ENCODE measurements around the gene SMAP2.

The SMAP2 gene

GRCh38 chr1:40407453-40407852 lies 33.9 kb downstream of the SMAP2 start:
- H3K4me3 ChIP-seq (replicated peaks in 1 of 2; ENCODE audit: low read depth in 2 of 2, low read length in 2 of 2): no peak overlapping the region
- no peak for TF ChIP-seq CTCF (IDR thresholded peaks at IDR 0.05; ENCODE audit: low read depth, low read length)
- no peak for DNase-seq (ENCODE audit: low read depth in 2 of 2)

DNA sequence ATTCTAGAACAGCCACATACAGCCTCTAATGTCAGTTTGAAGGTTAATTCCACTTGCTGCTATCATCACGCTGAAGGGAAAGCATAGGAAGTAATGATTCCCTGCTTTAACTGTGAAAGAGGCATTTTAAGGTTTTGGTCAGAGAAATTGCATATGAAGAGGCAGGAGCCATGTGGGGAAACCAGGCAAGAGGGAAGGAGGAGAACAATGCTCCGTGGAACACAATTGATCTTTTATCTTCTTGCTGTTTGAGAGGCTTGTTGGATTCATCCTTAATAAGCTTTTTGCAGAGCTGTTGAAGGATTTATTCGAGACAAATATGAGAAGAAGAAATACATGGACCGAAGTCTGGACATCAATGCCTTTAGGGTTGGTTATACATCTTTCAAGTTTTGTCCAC lies 35.9 kb downstream of the SMAP2 start:
- no peak overlapping the region for H3K4me3 ChIP-seq (replicated peaks in 1 of 2; ENCODE audit: low read depth in 2 of 2, low read length in 2 of 2)
- no peak for TF ChIP-seq CTCF (IDR thresholded peaks at IDR 0.05; ENCODE audit: low read depth, low read length)
- DNase-seq (ENCODE audit: low read depth in 2 of 2): no peak

GRCh38 chr1:40411294-40411693 lies 37.8 kb downstream of the SMAP2 start:
- DNase-seq (ENCODE audit: low read depth in 2 of 2): no peak
- TF ChIP-seq CTCF (IDR thresholded peaks at IDR 0.05; ENCODE audit: low read depth, low read length): no peak
- no peak overlapping the region for H3K4me3 ChIP-seq (replicated peaks in 1 of 2; ENCODE audit: low read depth in 2 of 2, low read length in 2 of 2)

GRCh38 chr1:40411843-40412242 lies 38.3 kb downstream of the SMAP2 start:
- no peak overlapping the region for H3K4me3 ChIP-seq (replicated peaks in 1 of 2; ENCODE audit: low read depth in 2 of 2, low read length in 2 of 2)
- DNase-seq (ENCODE audit: low read depth in 2 of 2): no peak
- TF ChIP-seq CTCF (IDR thresholded peaks at IDR 0.05; ENCODE audit: low read depth, low read length): no peak

GRCh38 chr1:40413527-40414252 lies 40.2 kb downstream of the SMAP2 start:
- TF ChIP-seq CTCF (IDR thresholded peaks at IDR 0.05; ENCODE audit: low read depth, low read length): no peak
- no peak overlapping the region for H3K4me3 ChIP-seq (replicated peaks in 1 of 2; ENCODE audit: low read depth in 2 of 2, low read length in 2 of 2)
- DNase-seq (ENCODE audit: low read depth in 2 of 2): no peak

GRCh38 chr1:40414331-40414730 lies 40.8 kb downstream of the SMAP2 start:
- DNase-seq (ENCODE audit: low read depth in 2 of 2): no peak
- no peak overlapping the region for H3K4me3 ChIP-seq (replicated peaks in 1 of 2; ENCODE audit: low read depth in 2 of 2, low read length in 2 of 2)
- no peak for TF ChIP-seq CTCF (IDR thresholded peaks at IDR 0.05; ENCODE audit: low read depth, low read length)

- TF ChIP-seq CTCF (IDR thresholded peaks at IDR 0.05; ENCODE audit: low read depth, low read length): no peak
- DNase-seq (ENCODE audit: low read depth in 2 of 2): no peak
- H3K4me3 ChIP-seq (replicated peaks in 1 of 2; ENCODE audit: low read depth in 2 of 2, low read length in 2 of 2): no peak overlapping the region
Observed at GRCh38 chr1:40416709-40417108, 43.2 kb downstream of the SMAP2 start.
